Measurements from ENCODE around the gene SAMM50.

Gene SAMM50

DNA sequence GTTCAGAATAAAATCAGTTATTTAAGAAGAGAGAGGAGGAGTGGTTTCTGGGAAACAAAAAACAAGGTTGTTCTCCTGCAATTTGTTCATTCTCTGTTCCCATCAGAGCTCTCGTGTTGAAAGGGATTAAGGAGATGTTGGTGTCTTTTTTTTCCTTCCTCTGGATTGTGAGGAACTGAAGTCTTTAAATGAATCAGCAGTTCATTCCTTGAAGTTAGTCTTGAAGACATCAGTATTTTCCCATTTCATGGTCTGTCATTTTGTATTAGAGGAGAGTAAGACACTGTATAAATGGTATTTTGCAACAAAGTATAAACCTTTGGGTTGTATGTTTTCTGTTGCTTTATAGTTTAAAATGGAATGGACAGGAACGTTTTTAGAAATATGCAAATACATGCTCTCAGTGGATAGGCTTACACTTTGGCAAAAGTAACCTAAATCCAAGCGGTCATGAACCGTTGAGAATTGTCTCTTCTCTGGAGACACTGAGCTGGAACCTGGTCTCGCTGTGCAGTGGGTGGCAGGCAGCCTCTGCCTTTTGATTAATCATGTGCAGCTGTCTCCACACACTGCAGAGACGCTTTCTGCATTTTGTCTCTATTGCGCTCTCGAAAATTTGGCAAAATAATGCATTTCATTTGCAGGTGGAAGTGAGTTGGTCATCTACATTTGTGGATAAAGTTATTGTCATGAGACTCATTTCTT is 33.0 kb downstream of the SAMM50 start:
- H3K27me3 ChIP-seq (ENCODE audit: insufficient read depth, low read length, poor library complexity, severe bottlenecking) = no peaks in the 10 kb centered on the region
- TF ChIP-seq CTCF (conservative IDR thresholded peaks at IDR 0.05; ENCODE audit: low read length) (no peak), EZH2phosphoT487 (IDR thresholded peaks at IDR 0.05; ENCODE audit: borderline replicate concordance) (no peak)
- H3K9me3 ChIP-seq (ENCODE audit: insufficient read depth, low read depth, low read length) = no peaks in the 10 kb centered on the region
- H3K9ac ChIP-seq (ENCODE audit: low read depth, low read length, poor library complexity, severe bottlenecking) = no peak overlapping the region
- no peak overlapping the region for H3K4me3 ChIP-seq (ENCODE audit: low read length, poor library complexity, severe bottlenecking)
- no peaks in the 10 kb centered on the region for H4K20me1 ChIP-seq (ENCODE audit: insufficient read depth, low read length, poor library complexity, severe bottlenecking)
- H3K9me2 ChIP-seq (replicated peaks; ENCODE audit: low read depth, low read length) = no peaks in the 10 kb centered on the region
- H3K4me2 ChIP-seq (ENCODE audit: low read depth, low read length, poor library complexity, severe bottlenecking) = no peak overlapping the region
- H2AFZ ChIP-seq (ENCODE audit: low read length) = no peak overlapping the region
- H3K4me1 ChIP-seq (ENCODE audit: insufficient read depth, low read length, poor library complexity, severe bottlenecking) = no peaks in the 10 kb centered on the region
- H3K36me3 ChIP-seq (ENCODE audit: insufficient read depth, low read length) = peaks cover 80% of the 10 kb centered on the region; the same call in 1 of the 2 replicates
- H3K79me2 ChIP-seq (ENCODE audit: insufficient read depth, low read length) = no peaks in the 10 kb centered on the region
- no peaks in the 10 kb centered on the region for H3F3A ChIP-seq (ENCODE audit: low read depth)

DNA sequence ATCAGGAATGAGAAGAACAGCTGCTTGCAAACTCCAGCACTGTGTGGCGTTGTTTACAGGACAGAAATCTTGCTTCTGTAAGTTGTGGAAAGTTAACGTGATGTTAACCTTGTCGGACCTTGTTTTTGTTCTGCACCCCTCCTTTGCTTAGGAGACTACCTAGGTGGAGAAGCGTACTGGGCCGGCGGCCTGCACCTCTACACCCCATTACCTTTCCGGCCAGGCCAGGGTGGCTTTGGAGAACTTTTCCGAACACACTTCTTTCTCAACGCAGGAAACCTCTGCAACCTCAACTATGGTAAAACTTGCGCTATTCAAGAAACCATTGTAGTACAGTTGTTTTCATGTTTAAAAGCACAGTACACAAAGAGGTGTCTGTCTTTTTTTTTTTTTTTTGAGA is 33.7 kb downstream of the SAMM50 start:
- H3F3A ChIP-seq (ENCODE audit: low read depth) = no peaks in the 10 kb centered on the region
- H3K27me3 ChIP-seq (ENCODE audit: insufficient read depth, low read length, poor library complexity, severe bottlenecking) = no peaks in the 10 kb centered on the region
- no peak overlapping the region for H2AFZ ChIP-seq (ENCODE audit: low read length)
- peaks cover 80% of the 10 kb centered on the region; the same call in 1 of the 2 replicates for H3K36me3 ChIP-seq (ENCODE audit: insufficient read depth, low read length)
- H3K4me2 ChIP-seq (ENCODE audit: low read depth, low read length, poor library complexity, severe bottlenecking) = no peak overlapping the region
- no peaks in the 10 kb centered on the region for H3K9me2 ChIP-seq (replicated peaks; ENCODE audit: low read depth, low read length)
- no peak for TF ChIP-seq CTCF (conservative IDR thresholded peaks at IDR 0.05; ENCODE audit: low read length)
- TF ChIP-seq EZH2phosphoT487 (IDR thresholded peaks at IDR 0.05; ENCODE audit: borderline replicate concordance) = no peak
- H3K9ac ChIP-seq (ENCODE audit: low read depth, low read length, poor library complexity, severe bottlenecking) = no peak overlapping the region
- no peak overlapping the region for H3K4me3 ChIP-seq (ENCODE audit: low read length, poor library complexity, severe bottlenecking)
- no peaks in the 10 kb centered on the region for H3K79me2 ChIP-seq (ENCODE audit: insufficient read depth, low read length)
- H3K9me3 ChIP-seq (ENCODE audit: insufficient read depth, low read depth, low read length) = no peaks in the 10 kb centered on the region
- H4K20me1 ChIP-seq (ENCODE audit: insufficient read depth, low read length, poor library complexity, severe bottlenecking) = no peaks in the 10 kb centered on the region
- H3K4me1 ChIP-seq (ENCODE audit: insufficient read depth, low read length, poor library complexity, severe bottlenecking) = no peaks in the 10 kb centered on the region

- Histone ChIP-seq H2AFZ (ENCODE audit: low read length) (no peak overlapping the region), H3K9me2 (replicated peaks; ENCODE audit: low read depth, low read length) (no peaks in the 10 kb centered on the region), H3K4me3 (ENCODE audit: low read length, poor library complexity, severe bottlenecking) (no peak overlapping the region), H3K9ac (ENCODE audit: low read depth, low read length, poor library complexity, severe bottlenecking) (no peak overlapping the region), H3K9me3 (ENCODE audit: insufficient read depth, low read depth, low read length) (no peaks in the 10 kb centered on the region), H3K79me2 (ENCODE audit: insufficient read depth, low read length) (no peaks in the 10 kb centered on the region), H4K20me1 (ENCODE audit: insufficient read depth, low read length, poor library complexity, severe bottlenecking) (no peaks in the 10 kb centered on the region), H3K4me1 (ENCODE audit: insufficient read depth, low read length, poor library complexity, severe bottlenecking) (no peaks in the 10 kb centered on the region), H3K36me3 (ENCODE audit: insufficient read depth, low read length) (peaks cover 85% of the 10 kb centered on the region; the same call in 1 of the 2 replicates), H3K4me2 (ENCODE audit: low read depth, low read length, poor library complexity, severe bottlenecking) (no peak overlapping the region), H3F3A (ENCODE audit: low read depth) (no peaks in the 10 kb centered on the region), H3K27me3 (ENCODE audit: insufficient read depth, low read length, poor library complexity, severe bottlenecking) (no peaks in the 10 kb centered on the region)
- TF ChIP-seq CTCF (conservative IDR thresholded peaks at IDR 0.05; ENCODE audit: low read length) (no peak), EZH2phosphoT487 (IDR thresholded peaks at IDR 0.05; ENCODE audit: borderline replicate concordance) (no peak)
These were observed 34.8 kb downstream of the SAMM50 start for GRCh38 chr22:43990044-43990443.

Data from Loucy (cell line).